ENCODE measurements around the gene KIF13A.

- TF ChIP-seq CTCF (IDR thresholded peaks at IDR 0.05; ENCODE audit: low read depth, low read length) (no peak), EZH2phosphoT487 (IDR thresholded peaks at IDR 0.05; ENCODE audit: low read depth) (no peak)
Observed at GRCh38 chr6:17865798-17866725, 121.4 kb downstream of the KIF13A start.
